ENCODE measurements around the gene DNAJB6.

DNA sequence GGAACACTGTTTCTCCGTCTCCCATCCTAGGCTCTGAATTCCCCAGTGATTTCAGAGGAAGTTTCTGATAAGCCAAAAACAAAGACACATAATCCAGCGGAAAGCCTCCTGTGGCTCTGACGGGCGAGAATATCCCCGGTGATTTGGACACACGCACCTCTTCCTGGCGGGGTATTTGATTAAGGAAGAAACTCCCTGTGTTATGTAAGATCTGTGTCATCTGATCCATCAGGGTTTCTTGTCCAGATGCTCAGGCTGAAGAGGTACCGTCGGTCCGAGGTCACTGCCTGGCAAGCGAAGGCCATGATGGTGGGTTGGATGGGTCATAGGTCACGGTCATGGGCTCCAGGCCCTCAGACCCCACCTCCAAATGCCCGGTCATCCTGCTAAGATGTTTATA, 39.6 kb upstream of the DNAJB6 start:
- TF ChIP-seq CTCF (IDR thresholded peaks at IDR 0.05; ENCODE audit: low read depth, low read length) (no peak), MYC (IDR thresholded peaks at IDR 0.05; ENCODE audit: low read depth, low read length) (no peak)
